ENCODE data around the gene LARGE1. TPM values are rescaled to one million over a fixed set of nuclear protein-coding genes. Genes with fewer than 3 reads are reported as not detected.

The LARGE1 gene
- total and polyA plus RNA-seq, 10 donors: 1.9 to 35.8 (median 22.8) TPM

DNA sequence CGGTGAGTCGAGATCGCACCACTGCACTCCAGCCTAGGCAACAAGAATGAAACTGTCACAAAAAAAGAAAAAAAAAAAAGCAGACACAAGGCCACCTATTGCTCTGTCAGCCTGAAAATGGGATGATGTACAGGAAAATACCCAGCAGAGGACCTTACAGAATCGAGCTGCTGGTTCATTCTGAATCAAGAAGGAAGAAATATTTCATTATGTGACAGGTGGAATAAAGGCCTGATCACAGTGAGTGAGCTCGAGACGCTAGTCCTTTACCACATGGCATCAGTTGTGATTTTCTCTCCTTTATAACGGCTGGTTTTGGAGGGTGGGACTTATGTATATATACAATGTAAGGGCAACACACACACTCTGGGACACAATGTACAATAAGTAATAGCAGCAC lies 340.0 kb downstream of the LARGE1 start:
- H3K27ac ChIP-seq: no peak overlapping the region
- WGBS, 5 donors: 76 to 85% (median 79%) methylated on average over 7 of the region's 7 CpGs
- peaks cover 0 to 45% (median 10%) of the 10 kb centered on the region in 6 donors for H3K4me1 ChIP-seq
- no peak for DNase-seq
- H3K4me3 ChIP-seq: no peak overlapping the region
- TF ChIP-seq CTCF (IDR thresholded peaks at IDR 0.05 in 8 of 11, conservative IDR thresholded peaks at IDR 0.05 in 3 of 11) (no peak), POLR2A (IDR thresholded peaks at IDR 0.05) (no peak), POLR2AphosphoS5 (IDR thresholded peaks at IDR 0.05) (no peak)
- intact Hi-C loops (cut with DNase I; ENCODE audit: low total_unique reads): no loop called here
- no peaks in the 10 kb centered on the region for H3K27me3 ChIP-seq (replicated peaks in 1 of 7)
- H3K9me3 ChIP-seq: no peaks in the 10 kb centered on the region
- H3K36me3 ChIP-seq: no peaks in the 10 kb centered on the region

DNA sequence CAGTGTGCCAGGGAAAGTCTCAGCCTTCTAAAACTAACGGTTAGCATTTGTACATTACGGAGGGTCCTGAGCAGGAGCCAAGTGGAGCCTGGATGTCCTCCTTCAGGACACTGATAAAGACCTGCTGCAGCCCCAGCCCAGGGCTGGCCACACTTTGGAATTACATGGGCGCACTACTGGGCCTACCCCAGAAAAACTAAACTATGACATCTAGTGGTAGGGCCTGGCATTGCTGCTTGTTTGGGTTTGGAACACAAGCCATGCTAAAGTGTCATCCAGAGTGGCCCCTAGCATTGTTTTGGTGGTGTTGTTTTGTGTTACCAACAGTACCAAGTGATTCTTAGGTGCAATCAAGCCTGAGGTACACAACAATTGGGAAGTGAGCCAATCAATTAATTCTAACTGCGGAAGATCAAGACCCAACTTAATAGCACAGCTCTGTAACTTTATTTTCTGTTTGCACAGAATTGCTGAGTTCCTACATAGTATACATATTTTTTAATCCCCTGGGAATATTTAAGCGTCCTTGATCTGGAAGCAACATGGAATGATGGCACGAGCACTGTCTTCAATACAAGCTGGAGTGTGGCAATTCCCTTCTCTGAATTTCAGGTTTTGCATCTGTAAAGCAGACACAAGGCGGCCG lies 340.7 kb downstream of the LARGE1 start:
- Histone ChIP-seq H3K27ac (peak overlapping the region in 1 of 8 donors; percentile 1), H3K27me3 (replicated peaks in 1 of 7) (no peaks in the 10 kb centered on the region), H3K4me3 (no peak overlapping the region), H3K9me3 (no peaks in the 10 kb centered on the region), H3K4me1 (peaks cover 0 to 50% (median 10%) of the 10 kb centered on the region in 6 donors), H3K36me3 (no peaks in the 10 kb centered on the region)
- 62 to 77% (median 68%) methylated on average over 8 of the region's 8 CpGs for WGBS, 5 donors
- intact Hi-C loops (cut with DNase I; ENCODE audit: low total_unique reads): loop anchor here (5.0 kb wide), 2 partner anchors 62 to 262 kb away; no protein-coding TSS in a partner anchor
- DNase-seq: no peak
- no peak for TF ChIP-seq POLR2AphosphoS5 (IDR thresholded peaks at IDR 0.05)
- no peak for TF ChIP-seq POLR2A (IDR thresholded peaks at IDR 0.05)
- TF ChIP-seq CTCF (IDR thresholded peaks at IDR 0.05 in 8 of 11, conservative IDR thresholded peaks at IDR 0.05 in 3 of 11): peak; percentile 60 to 87 (median 82)

- peaks cover 0 to 52% (median 10%) of the 10 kb centered on the region in 6 donors for H3K4me1 ChIP-seq
- no peak overlapping the region for H3K4me3 ChIP-seq
- 72 to 86% (median 80%) methylated on average over 1 of the region's 1 CpG for WGBS, 5 donors
- peak overlapping the region in 1 of 8 donors; percentile 1 for H3K27ac ChIP-seq
- H3K36me3 ChIP-seq: no peaks in the 10 kb centered on the region
- H3K27me3 ChIP-seq (replicated peaks in 1 of 7): no peaks in the 10 kb centered on the region
- no peak for DNase-seq
- intact Hi-C loops (cut with DNase I; ENCODE audit: low total_unique reads): loop anchor here (5.0 kb wide), 2 partner anchors 61 to 261 kb away; no protein-coding TSS in a partner anchor
- TF ChIP-seq POLR2A (IDR thresholded peaks at IDR 0.05): no peak
- no peak for TF ChIP-seq POLR2AphosphoS5 (IDR thresholded peaks at IDR 0.05)
- no peak for TF ChIP-seq CTCF (IDR thresholded peaks at IDR 0.05 in 8 of 11, conservative IDR thresholded peaks at IDR 0.05 in 3 of 11)
- no peaks in the 10 kb centered on the region for H3K9me3 ChIP-seq
Measured at GRCh38 chr22:33578752-33579151, 341.5 kb downstream of the LARGE1 start.

GRCh38 chr22:33577862-33578411 lies 342.3 kb downstream of the LARGE1 start:
- WGBS, 5 donors: 66 to 78% (median 73%) methylated on average over 4 of the region's 4 CpGs
- DNase-seq: no peak
- Histone ChIP-seq H3K27me3 (replicated peaks in 1 of 7) (no peaks in the 10 kb centered on the region), H3K4me1 (peaks cover 0 to 60% (median 10%) of the 10 kb centered on the region in 6 donors), H3K9me3 (no peaks in the 10 kb centered on the region), H3K4me3 (no peak overlapping the region), H3K27ac (peak overlapping the region in 1 of 8 donors; percentile 0), H3K36me3 (no peaks in the 10 kb centered on the region)
- TF ChIP-seq POLR2AphosphoS5 (IDR thresholded peaks at IDR 0.05): no peak
- no peak for TF ChIP-seq CTCF (IDR thresholded peaks at IDR 0.05 in 8 of 11, conservative IDR thresholded peaks at IDR 0.05 in 3 of 11)
- TF ChIP-seq POLR2A (IDR thresholded peaks at IDR 0.05): no peak
- intact Hi-C loops (cut with DNase I; ENCODE audit: low total_unique reads): loop anchor here (5.0 kb wide), 2 partner anchors 61 to 261 kb away; no protein-coding TSS in a partner anchor
